Activated naive CD4-positive, alpha-beta T cell treated with anti-CD3 and anti-CD28 coated beads, Interleukin-2, amount 10 ng/mL, durations not matched to agents 7 days and 5 days (primary cell): ENCODE data around the gene SLC35F6.
A peak's percentile ranks its signal among the peaks of the same experiment; 100 is the strongest.

ENCODE experiments used
- CTCF ChIA-PET: fragments of 350-600 bp; sonication (Branson Sonifier 250); formaldehyde crosslinking; loops from one replicate; lab custom pipeline; 2021; ENCODE audit warnings: antibody characterized with exemption; lab: Charles Lee
- DNase-seq: peaks from one replicate; pipeline ENCODE4 v3.0.0-alpha.2; 2020
- H3K27ac Mint-ChIP-seq: one replicate; pipeline ENCODE4 v1.8.0; 2021; ENCODE audit warnings: mild to moderate bottlenecking, moderate library complexity, mixed read lengths
- H3K27me3 Mint-ChIP-seq: one replicate; pipeline ENCODE4 v1.8.0; 2021; ENCODE audit warnings: mild to moderate bottlenecking, mixed read lengths
- H3K36me3 Mint-ChIP-seq: one replicate; pipeline ENCODE4 v1.8.0; 2021; ENCODE audit warnings: mixed read lengths
- H3K4me1 Mint-ChIP-seq: one replicate; pipeline ENCODE4 v1.8.0; 2021; ENCODE audit warnings: mixed read lengths
- H3K4me3 Mint-ChIP-seq: one replicate; pipeline ENCODE4 v1.8.0; 2021; ENCODE audit warnings: mild to moderate bottlenecking, moderate library complexity, mixed read lengths
- H3K9me3 Mint-ChIP-seq: one replicate; pipeline ENCODE4 v1.8.0; 2021; ENCODE audit warnings: mixed read lengths

Gene SLC35F6

DNA sequence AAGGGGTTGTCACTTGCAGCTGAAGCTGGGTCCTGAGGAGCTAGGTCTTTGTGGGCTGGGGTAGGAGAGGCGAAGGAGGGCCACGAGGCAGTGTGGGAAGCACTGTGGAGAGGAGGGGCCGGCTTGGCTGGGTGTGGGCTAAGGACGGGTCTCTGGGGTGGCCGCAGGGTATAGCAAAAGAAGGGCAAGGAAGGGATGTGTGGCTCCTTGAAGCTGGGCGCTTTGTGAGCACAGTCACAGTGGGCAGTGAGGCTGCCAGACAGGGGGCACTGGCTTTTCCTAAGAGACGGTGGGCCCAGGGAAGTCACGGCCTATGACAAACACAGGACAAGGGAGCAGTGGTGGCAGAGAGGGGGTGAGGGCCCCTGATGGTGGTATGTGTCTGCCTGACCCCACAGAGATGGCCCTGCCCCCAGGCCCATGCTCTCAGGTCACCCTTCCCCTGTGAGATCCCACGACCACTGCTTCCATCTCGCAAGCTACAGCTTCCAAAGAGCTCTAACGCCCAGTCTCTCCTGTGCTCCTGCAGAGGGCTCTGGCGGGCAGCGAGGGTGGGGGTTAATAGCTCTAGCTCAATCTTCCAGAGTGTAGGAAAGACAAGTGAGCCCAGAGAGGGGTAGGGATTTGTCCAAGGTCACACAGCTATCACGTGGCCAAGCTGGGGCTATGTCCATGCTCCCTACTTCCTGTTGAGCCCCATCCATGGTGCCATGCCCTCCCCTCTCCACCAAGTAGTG, 39.1 kb upstream of the SLC35F6 start:
- Mint-ChIP-seq H3K36me3 (no peaks in the 10 kb centered on the region), H3K4me3 (no peak overlapping the region), H3K4me1 (no peaks in the 10 kb centered on the region), H3K9me3 (no peaks in the 10 kb centered on the region), H3K27me3 (peaks cover 37% of the 10 kb centered on the region), H3K27ac (no peak overlapping the region)
- CTCF ChIA-PET = interaction anchor here (0.7 kb wide), 1 partner anchor 20 kb away, joined by 4 read pairs; no protein-coding TSS in a partner anchor
- DNase-seq = no peak

DNA sequence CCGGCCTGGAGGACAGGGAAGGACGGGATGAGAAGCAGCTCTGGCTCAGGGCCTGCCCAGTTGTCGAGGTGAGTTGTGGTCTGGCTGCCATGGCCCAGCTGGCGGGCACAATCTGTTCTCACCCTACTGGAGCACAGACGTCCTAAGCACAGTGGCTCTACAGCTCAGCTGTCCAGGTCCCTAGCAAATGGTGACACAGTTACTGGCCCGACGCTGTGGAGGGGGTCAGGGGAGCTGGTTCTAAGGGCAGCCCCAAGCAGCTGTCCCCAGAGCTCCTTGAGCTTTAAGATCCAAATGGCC, 38.6 kb upstream of the SLC35F6 start:
- DNase-seq = no peak
- H3K36me3 Mint-ChIP-seq = no peaks in the 10 kb centered on the region
- H3K9me3 Mint-ChIP-seq = no peaks in the 10 kb centered on the region
- CTCF ChIA-PET = no interaction called here
- H3K27ac Mint-ChIP-seq = no peak overlapping the region
- H3K27me3 Mint-ChIP-seq = peaks cover 39% of the 10 kb centered on the region
- H3K4me3 Mint-ChIP-seq = no peak overlapping the region
- H3K4me1 Mint-ChIP-seq = no peaks in the 10 kb centered on the region

DNA sequence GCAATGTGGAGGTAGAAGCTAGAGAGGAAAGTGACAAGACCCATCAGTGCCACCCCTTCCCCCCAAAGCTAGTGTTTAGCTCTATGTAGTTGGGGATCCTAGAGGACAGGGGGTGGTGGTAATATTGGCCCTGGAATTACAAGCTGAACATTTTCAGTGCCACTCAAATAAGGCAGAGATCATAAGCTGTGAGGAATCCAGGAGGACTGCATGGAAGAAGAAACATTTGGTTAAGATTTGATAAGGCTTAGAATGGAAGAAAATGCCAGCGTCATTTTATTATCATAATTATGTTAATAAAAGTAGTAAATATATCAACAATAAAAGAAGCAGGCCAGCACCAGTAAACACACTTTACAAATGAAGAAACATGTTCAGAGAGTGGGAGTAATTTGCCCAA, 37.9 kb upstream of the SLC35F6 start:
- Mint-ChIP-seq H3K27me3 (peaks cover 47% of the 10 kb centered on the region), H3K4me3 (no peak overlapping the region), H3K36me3 (no peaks in the 10 kb centered on the region), H3K4me1 (no peaks in the 10 kb centered on the region), H3K9me3 (no peaks in the 10 kb centered on the region), H3K27ac (no peak overlapping the region)
- DNase-seq = no peak
- CTCF ChIA-PET = no interaction called here

DNA sequence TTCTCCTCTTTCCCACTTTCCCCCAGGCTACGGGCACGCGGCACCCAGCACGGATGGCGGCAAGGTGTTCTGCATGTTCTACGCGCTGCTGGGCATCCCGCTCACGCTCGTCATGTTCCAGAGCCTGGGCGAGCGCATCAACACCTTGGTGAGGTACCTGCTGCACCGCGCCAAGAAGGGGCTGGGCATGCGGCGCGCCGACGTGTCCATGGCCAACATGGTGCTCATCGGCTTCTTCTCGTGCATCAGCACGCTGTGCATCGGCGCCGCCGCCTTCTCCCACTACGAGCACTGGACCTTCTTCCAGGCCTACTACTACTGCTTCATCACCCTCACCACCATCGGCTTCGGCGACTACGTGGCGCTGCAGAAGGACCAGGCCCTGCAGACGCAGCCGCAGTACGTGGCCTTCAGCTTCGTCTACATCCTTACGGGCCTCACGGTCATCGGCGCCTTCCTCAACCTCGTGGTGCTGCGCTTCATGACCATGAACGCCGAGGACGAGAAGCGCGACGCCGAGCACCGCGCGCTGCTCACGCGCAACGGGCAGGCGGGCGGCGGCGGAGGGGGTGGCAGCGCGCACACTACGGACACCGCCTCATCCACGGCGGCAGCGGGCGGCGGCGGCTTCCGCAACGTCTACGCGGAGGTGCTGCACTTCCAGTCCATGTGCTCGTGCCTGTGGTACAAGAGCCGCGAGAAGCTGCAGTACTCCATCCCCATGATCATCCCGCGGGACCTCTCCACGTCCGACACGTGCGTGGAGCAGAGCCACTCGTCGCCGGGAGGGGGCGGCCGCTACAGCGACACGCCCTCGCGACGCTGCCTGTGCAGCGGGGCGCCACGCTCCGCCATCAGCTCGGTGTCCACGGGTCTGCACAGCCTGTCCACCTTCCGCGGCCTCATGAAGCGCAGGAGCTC, 36.2 kb upstream of the SLC35F6 start:
- peak; percentile 56 for DNase-seq
- CTCF ChIA-PET = interaction anchor here (1.8 to 2.0 kb wide), 2 partner anchors 17 to 121 kb away, joined by 5 to 6 read pairs; no protein-coding TSS in a partner anchor
- Mint-ChIP-seq H3K9me3 (no peaks in the 10 kb centered on the region), H3K36me3 (no peaks in the 10 kb centered on the region), H3K27me3 (peaks cover 43% of the 10 kb centered on the region), H3K4me3 (no peak overlapping the region), H3K27ac (no peak overlapping the region), H3K4me1 (no peaks in the 10 kb centered on the region)

DNA sequence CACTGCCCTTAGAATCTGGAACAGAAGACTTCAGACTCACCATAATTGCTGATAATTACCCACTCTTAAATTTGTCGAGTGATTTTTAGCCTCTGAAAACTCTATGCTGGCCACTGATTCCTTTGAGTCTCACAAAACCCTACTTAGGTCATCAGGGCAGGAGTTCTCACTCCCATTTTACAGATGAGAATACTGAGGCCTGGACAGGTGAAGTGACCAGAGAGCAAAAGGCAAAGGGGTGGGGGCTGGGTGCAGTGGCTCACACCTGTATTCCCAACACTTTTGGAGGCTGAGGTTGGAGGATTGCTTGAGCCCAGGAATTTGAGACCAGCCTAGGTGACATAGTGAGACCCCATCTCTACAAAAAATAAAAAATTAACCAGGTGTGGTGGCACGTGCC, 34.8 kb upstream of the SLC35F6 start:
- CTCF ChIA-PET = interaction anchor here (1.8 to 2.0 kb wide), 2 partner anchors 15 to 122 kb away, joined by 5 to 6 read pairs; no protein-coding TSS in a partner anchor
- Mint-ChIP-seq H3K4me3 (no peak overlapping the region), H3K9me3 (no peaks in the 10 kb centered on the region), H3K36me3 (no peaks in the 10 kb centered on the region), H3K27ac (no peak overlapping the region), H3K4me1 (no peaks in the 10 kb centered on the region), H3K27me3 (peaks cover 48% of the 10 kb centered on the region)
- DNase-seq = no peak

DNA sequence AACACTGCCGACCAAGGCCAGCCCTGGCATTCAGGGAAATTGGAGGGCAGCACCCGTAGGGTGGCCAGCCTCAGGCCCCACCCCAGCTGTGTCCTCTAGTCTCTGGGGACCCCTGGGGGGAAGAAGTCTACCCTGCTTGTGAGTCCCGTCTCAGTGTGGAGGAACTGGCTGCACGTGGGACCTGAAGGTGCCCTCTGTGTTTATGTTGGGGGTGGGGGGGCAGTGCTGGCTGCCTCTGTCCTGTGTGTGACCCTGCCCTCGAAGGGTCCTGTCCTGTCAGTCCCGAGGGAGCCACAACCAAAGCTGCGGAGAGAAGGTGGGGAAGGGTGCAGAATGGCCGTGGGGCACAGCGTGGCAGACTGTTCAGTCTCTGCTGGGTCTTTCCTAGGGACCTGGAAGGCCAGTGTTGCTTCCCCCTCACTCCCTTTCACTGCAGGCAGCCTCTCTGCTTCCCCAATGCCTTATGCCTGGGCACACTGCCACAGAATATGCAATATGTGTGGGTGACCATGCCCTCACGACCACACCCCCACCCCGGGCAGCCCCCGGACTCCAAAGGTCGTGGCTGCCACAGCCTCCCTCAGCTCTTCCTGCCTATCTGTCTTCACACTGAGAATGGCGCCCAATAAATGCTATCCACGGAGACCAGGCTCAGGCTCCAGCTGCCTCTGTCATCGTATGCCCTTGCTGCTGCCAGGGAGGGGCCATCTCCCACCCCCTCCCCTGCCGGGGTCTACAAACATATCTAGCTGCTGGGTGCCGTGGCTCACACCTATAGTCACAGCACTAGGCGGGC, 33.3 kb upstream of the SLC35F6 start:
- Mint-ChIP-seq H3K4me1 (no peaks in the 10 kb centered on the region), H3K36me3 (no peaks in the 10 kb centered on the region), H3K9me3 (no peaks in the 10 kb centered on the region), H3K27me3 (peaks cover 52% of the 10 kb centered on the region), H3K4me3 (no peak overlapping the region), H3K27ac (no peak overlapping the region)
- DNase-seq = no peak
- CTCF ChIA-PET = no interaction called here

DNA sequence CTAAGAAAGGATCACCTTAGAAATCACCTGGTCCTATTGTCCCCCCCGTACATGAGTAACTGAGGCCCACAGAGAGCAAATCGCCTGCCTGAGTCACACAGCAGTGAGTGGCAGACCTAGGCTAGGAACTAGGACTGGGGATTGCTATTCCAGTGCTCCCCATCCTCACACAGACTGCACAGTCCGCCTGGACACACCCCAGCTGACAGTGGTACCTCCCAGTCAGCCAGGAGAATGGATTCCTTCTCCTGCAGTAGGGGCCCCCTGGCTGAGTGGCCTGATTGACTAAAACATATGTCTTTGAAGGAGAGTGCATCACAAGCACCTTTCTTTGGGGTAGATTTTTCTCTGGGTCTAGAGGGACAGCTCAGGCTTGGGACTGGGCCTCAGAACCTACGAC, 32.4 kb upstream of the SLC35F6 start:
- CTCF ChIA-PET = no interaction called here
- Mint-ChIP-seq H3K27ac (no peak overlapping the region), H3K9me3 (no peaks in the 10 kb centered on the region), H3K36me3 (no peaks in the 10 kb centered on the region), H3K27me3 (peaks cover 58% of the 10 kb centered on the region), H3K4me1 (no peaks in the 10 kb centered on the region), H3K4me3 (no peak overlapping the region)
- DNase-seq = no peak

DNA sequence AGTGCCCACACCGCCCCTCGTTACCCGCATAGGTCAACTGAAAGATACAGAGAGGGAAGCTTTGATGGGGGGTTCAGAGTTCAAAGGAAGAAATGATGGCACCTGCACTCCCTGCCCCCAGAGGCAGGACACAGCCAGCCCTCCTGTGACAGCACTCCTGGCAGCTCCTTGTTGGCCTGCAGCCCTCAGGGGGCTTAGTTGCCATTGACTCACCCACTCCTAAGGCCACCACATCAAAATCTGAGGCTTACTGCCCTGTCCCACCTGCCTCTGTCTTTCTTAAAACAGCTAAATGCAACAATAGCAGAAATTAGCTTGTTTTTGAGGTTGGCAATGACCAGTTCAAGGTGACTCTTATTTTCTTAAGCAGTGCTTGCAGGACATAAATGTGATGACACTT, 31.6 kb upstream of the SLC35F6 start:
- H3K4me1 Mint-ChIP-seq = no peaks in the 10 kb centered on the region
- no peaks in the 10 kb centered on the region for H3K36me3 Mint-ChIP-seq
- CTCF ChIA-PET = interaction anchor here (1.2 kb wide), 1 partner anchor 9 kb away, joined by 3 read pairs; no protein-coding TSS in a partner anchor
- DNase-seq = no peak
- H3K27ac Mint-ChIP-seq = no peak overlapping the region
- no peaks in the 10 kb centered on the region for H3K9me3 Mint-ChIP-seq
- no peak overlapping the region for H3K4me3 Mint-ChIP-seq
- H3K27me3 Mint-ChIP-seq = peaks cover 50% of the 10 kb centered on the region

DNA sequence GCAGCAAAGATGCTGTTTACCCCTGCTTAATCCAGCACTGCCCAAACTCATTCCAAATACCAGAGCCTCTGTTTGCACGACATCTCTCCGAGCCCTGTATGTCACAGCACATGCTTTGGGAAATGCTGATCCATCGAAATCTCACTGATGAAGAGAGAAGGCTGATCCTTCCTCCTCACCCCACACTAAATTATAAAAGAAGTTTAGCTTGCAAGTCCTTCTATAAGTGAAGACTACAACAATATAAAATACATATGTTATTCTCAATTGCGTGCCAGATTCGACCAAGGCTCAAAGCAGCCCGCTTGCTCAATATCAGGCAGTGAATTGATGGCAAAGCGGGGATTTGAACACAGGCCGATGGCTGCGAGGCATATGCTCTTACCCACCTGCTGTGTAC, 30.7 kb upstream of the SLC35F6 start:
- no peaks in the 10 kb centered on the region for H3K36me3 Mint-ChIP-seq
- H3K9me3 Mint-ChIP-seq = no peaks in the 10 kb centered on the region
- CTCF ChIA-PET = interaction anchor here (1.0 to 2.2 kb wide), 4 partner anchors 8 to 14 kb away, joined by 3 to 7 read pairs (median 3); no protein-coding TSS in a partner anchor
- H3K4me3 Mint-ChIP-seq = no peak overlapping the region
- no peak for DNase-seq
- no peak overlapping the region for H3K27ac Mint-ChIP-seq
- H3K27me3 Mint-ChIP-seq = peaks cover 48% of the 10 kb centered on the region
- H3K4me1 Mint-ChIP-seq = no peaks in the 10 kb centered on the region

DNA sequence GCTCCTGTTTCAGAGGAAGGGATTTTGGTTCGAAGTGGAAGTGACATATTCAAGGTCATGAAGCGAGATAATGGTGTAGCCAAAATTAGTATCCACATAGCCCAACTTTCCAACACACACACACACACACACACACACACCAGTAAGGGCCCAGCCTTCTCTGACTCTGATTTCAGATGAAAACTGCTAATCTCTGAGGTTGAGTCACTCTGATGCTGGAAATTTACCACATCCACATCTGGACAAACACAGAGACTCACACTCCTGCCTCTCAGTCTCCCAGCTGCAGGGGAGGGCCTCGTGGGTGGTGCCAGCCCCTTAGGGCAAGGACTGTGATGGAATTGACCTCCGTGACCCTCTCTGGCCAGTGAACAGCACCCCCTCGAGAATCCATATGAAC, 29.0 kb upstream of the SLC35F6 start:
- H3K9me3 Mint-ChIP-seq = no peaks in the 10 kb centered on the region
- DNase-seq = no peak
- H3K27me3 Mint-ChIP-seq = peaks cover 41% of the 10 kb centered on the region
- no peak overlapping the region for H3K4me3 Mint-ChIP-seq
- H3K36me3 Mint-ChIP-seq = no peaks in the 10 kb centered on the region
- no peak overlapping the region for H3K27ac Mint-ChIP-seq
- CTCF ChIA-PET = interaction anchor here (1.0 to 2.2 kb wide), 3 partner anchors 8 to 130 kb away, joined by 3 to 7 read pairs (median 5); no protein-coding TSS in a partner anchor
- H3K4me1 Mint-ChIP-seq = no peaks in the 10 kb centered on the region

DNA sequence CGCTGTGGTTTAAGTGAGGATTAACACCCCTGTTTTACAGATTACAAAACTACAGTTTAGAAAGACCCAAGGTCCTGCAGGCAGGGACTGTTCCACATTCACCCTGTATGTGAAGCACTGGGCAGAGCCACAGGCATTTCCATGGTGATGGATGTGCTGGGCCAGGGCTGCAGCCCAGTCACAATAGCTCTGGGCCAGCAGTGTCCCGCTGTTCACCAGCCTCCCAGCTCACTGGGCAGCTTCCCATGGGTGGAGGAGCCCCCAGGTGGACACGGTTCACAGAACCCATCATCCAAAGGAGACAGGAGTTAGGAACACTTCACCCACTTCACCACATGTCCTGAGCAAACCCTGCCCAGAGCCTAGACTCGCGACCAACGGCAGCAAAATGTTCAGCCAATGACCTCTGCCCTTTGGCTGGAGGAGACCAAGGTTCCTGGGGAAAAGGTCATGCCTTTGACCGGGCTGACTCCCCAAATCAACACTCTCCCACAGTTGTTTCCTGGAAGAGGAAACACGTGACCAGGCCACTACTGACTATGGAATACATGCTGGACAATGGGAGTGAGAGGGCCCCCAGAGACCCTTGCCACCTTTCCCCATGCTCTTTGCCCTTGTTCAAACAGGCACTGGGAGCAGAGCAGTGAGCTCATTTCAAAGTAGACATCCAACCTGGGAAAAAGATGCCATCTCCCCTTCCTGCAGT, 28.0 kb upstream of the SLC35F6 start:
- CTCF ChIA-PET = interaction anchor here (1.0 to 1.6 kb wide), 2 partner anchors 9 to 131 kb away, joined by 3 to 5 read pairs; no protein-coding TSS in a partner anchor
- peaks cover 39% of the 10 kb centered on the region for H3K27me3 Mint-ChIP-seq
- DNase-seq = no peak
- no peak overlapping the region for H3K27ac Mint-ChIP-seq
- peaks cover 2% of the 10 kb centered on the region for H3K4me1 Mint-ChIP-seq
- no peaks in the 10 kb centered on the region for H3K36me3 Mint-ChIP-seq
- H3K9me3 Mint-ChIP-seq = no peaks in the 10 kb centered on the region
- H3K4me3 Mint-ChIP-seq = no peak overlapping the region

DNA sequence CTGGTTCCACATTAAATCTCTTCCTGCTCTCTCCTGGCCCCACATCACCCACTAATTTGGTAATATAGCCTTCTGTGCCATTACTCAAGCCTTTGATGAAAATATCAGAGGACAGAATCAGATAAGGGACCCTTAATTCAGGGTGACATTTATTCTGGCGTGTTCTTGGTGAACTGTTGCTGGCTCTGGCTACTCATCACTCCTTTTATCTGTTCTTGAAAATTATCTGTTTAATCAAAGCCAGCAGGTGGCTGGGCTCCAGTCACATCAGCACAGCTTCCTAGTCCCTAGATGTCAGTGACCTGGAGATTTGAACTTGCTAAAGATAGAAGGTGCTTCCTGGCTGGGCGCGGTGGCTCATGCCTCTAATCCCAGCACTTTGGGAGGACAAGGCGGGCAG, 26.9 kb upstream of the SLC35F6 start:
- CTCF ChIA-PET = no interaction called here
- Mint-ChIP-seq H3K27ac (no peak overlapping the region), H3K4me3 (no peak overlapping the region), H3K36me3 (no peaks in the 10 kb centered on the region), H3K4me1 (peaks cover 2% of the 10 kb centered on the region), H3K9me3 (no peaks in the 10 kb centered on the region), H3K27me3 (peaks cover 43% of the 10 kb centered on the region)
- no peak for DNase-seq

DNA sequence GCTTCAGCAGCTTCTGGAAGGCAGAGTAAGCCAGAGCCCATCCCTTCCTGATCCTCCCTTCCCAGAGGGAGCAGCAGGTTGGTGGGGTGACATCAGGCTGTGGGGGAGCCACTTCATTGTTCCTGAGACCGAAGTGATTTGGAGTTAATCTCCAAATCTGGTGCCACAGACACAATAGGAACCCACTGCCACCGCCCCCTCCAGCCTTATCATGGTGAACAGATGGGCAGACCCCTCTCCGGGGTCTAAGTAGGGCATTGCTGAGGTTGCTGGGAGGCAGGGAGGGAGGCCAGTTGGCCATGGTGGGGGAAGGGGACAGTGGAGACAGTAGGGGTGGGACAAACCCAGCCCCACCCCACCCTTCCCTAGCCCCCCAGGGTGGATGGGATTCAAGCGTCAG, 25.6 kb upstream of the SLC35F6 start:
- Mint-ChIP-seq H3K4me1 (peaks cover 2% of the 10 kb centered on the region), H3K9me3 (no peaks in the 10 kb centered on the region), H3K36me3 (no peaks in the 10 kb centered on the region), H3K4me3 (no peak overlapping the region), H3K27me3 (peaks cover 43% of the 10 kb centered on the region), H3K27ac (no peak overlapping the region)
- CTCF ChIA-PET = no interaction called here
- DNase-seq = no peak
